HG02763 (cell line): ENCODE data around the gene SRP68.

ENCODE experiments used
- ATAC-seq: cut with Tn5 transposase; IDR thresholded peaks from one replicate; pipeline ENCODE4 v1.9.1; 2021; ENCODE audit warnings: mild to moderate bottlenecking, moderate library complexity; ENCODE audit not compliant: unreplicated experiment

The SRP68 gene

DNA sequence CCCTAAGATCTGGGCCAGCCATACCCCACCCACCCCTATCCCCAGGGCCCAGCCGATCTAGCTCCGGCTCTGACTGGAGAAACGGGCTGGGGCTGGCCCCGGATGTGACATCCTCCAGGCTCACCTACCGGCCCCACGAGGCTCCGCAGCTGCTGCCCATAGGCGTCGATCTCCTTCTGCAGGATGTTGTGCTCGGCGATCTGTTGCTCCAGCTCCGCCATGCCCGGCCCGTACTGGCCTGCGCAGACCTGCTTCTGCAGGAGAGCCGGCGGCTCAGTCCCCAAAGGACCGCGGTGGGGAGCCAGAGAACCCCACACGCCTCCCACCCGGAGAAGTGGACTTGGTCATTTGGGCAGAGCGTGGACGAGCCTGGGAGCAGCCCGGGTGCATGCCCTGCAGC is 50.0 kb downstream of the SRP68 start:
- ATAC-seq: no peak

DNA sequence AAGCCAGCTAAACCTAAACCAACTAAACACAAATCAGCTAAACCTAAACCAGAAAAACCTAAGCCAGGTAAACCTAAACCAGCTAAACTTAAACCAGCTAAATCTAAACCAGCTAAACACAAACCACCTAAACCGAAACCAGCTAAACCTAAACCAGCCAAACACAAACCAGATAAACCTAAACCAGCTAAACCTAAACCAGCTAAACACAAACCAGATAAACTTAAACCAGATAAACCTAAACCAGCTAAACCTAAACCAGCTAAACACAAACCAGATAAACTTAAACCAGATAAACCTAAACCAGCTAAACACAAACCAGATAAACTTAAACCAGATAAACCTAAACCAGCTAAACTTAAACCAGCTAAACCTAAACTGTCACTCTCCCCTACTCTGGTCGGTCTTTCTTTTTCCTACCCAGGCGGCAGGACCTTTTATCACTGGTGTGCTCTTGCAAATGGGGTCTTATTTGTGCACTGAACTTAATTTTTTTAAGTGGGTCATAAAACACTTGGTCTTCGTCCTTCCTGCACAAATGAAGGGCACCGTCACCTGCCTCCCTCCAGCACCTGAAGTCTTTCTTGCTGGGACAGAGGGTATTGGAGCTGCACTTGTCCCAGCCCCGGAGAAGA is 52.4 kb downstream of the SRP68 start:
- ATAC-seq: no peak

DNA sequence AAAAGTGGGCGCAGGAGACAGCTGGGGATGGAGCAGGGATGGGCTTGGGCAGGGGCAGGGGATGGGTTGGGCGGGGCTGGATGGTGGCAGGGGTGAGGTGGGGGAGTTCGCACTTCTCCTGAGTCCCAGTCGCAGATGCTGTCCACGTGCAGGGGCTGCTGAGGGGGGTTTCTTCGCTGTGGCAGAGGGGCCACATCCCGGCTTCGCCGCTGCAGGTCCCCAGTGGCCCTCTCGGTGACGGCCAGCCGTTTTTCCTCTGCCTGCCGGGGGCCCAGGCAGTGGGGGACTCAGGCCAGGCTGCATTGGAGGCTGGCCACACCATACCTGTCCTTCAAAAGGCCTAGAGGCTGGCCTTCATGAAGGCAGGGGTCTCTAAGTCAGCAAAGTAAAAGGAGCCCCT is 53.5 kb downstream of the SRP68 start:
- ATAC-seq: no peak

DNA sequence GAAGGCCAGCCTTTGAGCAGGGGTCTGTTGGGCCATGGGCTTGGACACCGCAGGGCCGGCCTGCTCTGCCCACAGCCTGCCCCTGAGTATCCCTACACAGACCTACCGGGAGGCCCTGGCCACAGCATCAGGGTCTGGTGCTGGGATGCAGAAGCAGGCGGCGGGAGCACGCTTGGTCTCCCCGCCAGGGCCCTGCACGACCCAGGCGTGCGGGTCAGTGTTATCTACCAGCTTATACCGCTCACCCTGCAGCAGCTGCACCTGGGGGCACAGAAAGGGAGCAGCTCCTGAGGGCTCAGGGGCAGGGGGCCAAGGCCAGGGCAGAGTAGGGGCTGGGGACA is 54.0 kb downstream of the SRP68 start:
- ATAC-seq: no peak

DNA sequence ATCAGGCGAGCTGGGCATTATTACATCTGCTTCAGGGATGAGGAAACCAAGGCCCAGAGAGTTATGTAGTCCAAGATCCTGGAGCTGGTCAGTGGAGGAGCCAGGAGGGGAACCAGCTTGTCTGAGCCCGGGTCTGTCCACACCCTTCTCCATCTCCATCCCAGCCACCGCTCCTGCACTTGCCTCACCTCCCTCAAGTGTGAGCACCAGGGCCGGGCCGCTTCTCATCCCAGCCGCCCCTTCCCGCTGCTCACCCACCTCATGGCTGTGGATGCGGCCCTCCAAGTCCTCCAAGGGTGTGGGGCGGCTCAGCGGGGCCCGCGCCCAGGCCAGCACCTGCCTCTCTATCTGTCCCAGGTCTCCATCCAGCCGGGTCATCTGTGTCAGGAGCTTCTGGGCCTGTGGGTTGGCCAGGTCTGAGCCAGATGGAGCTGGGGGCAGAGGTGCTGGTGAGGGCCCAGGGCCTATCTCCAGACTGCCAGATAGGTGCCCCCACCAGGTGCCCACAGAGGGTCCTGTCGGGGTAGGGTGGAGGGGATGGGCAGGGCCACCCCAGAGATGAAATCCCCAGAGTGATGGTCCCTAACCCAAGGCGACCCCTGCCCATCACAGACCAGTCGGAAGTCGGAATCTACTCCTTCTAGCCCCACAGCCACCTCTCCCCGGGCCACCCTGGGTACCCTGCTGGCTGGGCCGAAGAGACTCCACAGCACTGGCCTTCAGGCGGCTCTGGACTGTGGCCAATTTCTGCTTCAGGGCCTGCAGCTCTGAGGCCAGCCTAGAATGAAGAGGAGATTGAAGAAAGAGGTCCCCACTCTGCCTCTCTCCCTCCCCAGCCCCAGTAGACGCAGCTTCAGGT is 54.6 kb downstream of the SRP68 start:
- no peak for ATAC-seq

DNA sequence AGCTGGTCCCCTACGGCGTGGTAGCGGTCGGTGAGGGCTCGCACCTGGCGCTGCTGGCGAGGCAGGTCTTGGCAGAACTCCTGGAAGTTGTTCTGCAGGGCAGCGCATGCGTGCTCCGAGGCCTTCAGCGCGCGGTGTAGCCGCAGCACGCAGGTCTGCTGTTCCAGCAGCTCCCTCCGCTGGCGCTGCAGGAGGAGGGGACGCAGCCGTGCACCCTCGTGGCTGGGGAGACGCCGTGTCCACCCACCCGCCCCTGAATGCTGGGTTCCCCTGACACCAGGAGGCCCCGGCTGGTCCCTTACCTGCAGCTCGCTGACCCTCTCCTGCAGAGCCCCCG is 57.4 kb downstream of the SRP68 start:
- no peak for ATAC-seq

DNA sequence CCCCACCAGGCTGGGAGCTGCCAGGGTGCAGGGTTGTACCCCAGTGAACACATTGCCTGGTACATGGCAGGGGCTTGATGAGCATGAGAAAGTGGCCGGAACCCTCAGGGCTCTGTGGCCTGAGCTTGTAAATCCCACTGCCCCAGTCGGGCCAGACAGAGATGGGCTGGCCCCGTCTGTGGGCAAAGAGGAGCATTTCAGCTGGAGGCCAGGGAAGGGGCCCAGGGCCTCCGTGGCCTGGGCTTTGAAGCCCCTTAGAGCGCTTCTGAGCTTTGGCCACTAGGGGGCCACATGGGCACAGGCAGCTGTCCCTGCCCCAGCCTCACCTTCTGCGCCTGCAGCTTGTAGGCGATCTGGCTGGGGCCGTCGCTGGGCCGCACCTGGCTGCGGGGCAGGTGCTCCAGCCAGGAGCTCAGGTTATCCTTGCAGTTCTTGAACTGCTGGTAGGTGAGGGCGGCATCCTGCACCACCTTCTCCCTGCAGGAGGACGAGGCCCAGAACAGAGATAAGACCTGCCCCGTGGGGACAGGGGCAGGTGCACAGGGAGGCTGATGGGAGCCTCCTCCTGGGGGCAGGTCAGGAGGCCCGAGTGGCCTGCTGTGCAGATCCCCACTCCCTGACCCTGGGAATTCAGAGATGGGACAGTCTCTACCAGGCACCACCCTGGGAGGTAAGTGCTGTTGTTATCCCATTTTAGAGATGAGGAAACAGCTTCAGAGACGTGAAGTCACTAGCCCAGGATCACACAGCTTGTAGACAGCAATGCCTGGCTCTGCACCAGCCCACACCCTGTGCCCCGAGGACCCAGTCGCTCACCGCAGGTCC is 58.0 kb downstream of the SRP68 start:
- ATAC-seq: no peak

DNA sequence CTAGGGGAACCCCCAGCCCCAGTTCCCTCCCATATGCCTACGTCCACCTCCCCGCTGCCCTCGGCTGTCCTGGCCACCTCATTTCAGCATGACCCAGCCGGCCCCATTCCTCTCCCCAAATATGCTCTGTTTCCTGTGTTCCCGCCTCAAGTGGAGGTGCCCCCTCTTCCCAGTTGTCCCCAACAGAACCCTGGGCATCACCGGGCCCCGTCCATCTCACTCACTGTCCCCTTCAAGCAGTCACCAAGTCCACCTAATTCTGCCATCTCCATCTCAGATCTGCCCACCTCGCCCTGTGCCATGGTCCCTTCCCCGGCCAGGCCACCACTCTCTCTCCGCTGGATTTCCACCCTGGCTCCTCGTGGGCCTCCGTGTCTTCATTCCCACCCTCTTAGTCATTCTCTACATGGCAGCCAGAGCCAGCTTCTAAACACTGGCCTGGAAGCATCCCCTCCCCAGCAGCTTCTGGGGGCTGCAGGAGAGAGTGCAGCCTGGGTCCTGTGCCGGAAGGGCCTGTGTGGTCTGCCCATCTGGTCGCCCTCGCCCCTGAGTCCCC is 58.9 kb downstream of the SRP68 start:
- ATAC-seq: no peak

DNA sequence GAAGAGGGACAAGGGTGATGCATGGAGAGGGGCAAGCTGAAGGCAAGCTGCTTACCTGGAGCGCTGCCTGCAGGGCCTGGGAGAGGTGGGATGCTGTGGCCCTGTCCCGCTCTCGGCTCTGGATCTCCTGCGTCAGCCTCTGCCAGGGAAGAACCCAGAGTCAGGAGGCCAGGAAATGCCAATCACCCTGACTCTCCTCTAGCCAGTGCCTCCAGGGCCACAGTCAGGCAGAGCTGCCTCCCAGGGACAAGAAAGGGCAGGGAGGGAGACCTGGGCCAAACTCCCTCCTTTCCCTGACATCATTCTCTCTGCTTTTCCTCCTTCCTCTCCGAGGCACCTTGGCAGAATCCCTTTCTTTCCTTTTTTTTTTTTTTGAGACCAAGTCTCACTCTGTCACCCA is 60.4 kb downstream of the SRP68 start:
- ATAC-seq: no peak

DNA sequence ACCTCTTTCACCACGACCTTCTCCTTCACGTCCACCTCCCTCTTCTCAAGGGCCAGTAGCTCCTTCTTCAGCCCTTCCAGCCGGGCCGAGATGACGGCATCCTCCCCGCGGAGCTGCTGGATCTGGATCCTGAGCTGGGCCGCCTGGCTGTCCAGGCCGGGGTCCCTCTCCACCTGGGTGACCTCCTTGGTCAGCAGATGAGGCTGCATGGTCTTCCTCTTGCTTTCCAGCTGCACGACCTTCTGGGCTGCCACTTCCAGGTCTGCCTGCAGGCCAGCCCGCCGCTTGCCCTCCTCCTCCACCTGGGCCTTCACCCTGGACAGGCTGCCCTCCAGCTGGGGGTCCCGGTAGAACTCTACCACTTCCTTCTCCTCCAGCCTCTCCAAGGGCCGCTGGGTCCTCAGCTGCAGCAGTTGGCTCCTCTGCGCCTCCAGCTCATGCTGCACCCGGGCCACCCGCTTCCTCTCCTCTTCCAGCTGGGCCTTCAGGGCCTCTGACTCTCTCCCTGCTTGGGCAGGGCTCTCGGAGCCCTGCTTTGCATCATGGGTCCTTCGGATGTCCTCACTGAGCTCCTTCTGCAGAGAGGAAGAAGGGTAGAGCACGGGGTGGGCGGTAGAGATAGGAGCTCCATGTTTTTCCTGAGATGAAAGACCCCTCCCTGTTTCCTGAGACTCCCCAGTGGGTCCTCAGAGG is 62.2 kb downstream of the SRP68 start:
- ATAC-seq: no peak

DNA sequence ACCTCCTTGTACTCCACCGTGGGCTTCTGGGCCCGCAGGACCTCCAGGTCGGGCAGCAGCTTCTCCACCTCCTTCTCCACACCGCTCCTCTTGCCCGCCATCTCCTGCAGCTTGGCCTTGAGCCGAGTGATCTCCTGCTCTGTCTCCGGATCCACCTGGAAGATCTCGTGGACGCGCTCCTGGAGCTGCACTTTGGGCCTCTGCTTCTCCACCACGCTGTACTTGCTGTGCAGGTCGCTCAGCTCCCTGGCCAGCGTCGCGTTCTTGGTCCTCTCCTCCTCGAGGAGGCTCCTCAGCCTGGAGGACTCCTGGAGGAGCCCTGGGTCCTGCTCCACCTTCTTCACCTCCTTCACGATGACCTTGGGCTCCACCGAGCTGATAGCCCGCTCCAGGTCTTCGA is 62.9 kb downstream of the SRP68 start:
- ATAC-seq: no peak

DNA sequence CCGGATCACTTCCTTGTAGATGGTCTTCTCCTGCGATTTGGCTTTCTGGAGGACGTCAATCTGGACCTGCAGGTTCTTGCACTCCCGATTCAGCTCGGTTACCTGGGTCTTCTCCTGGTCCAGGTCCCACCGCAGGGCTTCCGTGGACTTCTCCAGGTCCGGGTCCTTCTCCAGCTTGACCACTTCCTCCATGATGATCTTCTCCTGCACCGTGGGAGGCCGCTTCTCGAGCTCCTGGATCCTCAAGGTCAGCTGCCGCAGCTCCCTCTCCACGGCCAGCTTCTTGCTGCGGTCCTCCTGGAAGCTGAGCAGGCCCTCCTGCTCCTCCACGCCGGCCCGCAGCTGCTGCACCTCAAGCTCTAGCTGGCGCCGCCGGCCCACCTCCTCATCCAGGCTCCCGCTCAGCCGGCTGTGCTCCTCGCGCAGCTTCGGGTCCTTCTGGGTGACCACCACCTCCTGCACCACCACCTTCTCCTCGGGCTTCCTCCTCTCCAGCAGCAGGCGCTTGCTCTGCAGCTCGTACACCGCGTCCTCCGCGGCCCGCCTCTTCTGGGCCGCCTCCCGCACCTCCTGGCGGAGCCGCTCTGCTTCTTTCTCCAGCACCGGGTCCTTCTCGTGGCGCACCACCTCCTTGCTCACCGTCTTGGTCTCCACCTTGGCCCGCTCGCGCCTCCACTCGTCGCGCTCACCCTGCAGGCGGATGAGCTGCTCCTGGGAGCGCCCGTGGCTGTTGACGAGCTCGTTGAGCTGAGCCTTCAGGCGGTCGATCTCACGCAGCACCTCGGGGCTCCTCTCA is 63.5 kb downstream of the SRP68 start:
- ATAC-seq: no peak

DNA sequence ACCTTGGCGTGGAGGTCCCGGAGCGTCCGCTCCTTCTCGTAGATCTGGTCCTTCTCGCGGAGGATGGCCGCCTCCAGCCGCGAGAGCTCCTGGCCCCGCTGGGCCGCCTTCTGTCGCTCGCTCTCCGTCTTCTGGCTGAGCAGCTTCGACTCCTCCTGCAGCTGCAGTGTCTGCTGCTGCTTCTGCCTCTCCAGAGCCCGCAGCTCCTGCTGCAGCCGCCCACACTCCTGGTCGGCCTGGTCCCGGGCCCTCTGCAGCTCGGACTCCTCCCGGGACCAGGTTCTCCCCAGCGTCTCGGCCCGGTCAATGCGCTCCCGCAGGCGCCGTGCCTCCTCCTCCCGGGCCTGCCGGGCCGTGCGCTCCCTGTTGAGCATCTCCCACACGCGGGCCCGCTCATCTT is 64.1 kb downstream of the SRP68 start:
- no peak for ATAC-seq

DNA sequence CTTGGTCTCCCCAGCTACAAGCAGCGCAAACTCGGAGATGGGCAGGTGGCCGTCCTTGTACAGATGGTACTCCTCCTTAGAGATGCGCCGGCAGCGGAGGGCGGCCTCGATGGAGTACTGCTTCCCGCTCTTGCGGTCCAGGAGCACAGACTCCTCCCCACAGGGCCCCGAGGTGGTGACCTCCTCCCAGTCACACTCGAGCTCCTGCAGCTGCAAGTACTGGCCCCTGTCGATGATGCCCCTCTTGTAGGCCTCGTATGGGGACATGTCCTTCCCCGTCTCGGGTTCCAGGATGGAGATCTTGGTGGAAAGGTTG is 64.5 kb downstream of the SRP68 start:
- ATAC-seq: no peak

DNA sequence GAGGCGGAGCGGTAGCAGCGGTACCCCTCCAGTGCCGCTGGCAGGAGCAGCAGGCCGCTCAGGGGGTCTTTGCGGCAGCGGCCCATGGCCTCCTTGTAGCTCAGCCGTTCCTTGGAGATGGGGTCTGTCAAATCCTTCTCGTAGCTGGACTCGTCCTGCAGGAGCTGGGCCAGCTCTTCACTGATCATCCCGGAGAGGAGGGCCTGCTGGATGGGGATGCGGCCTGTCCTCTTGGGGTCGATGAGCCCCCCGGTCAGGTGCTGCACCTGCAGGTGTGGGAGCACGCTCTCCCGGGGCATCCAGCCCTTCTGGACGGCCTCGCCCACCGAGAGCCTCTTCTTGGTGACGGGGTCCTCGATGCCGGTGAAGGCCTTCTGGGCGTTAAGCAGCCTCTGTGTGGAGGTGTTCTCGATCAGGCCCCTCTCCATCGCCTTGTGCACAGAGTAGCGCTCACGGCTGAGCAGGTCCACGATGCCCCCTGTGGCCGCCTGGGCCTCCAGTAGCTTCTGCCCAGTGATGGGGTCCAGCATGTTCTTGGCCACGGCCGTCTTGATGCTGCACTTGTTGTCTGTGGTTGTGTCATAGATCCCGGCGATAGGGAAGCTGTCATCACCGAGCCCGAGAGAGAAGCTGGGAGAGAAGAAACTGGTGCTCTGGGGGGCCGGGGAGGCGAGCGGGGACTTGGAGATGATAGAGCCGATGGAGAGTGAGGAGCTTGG is 65.0 kb downstream of the SRP68 start:
- no peak for ATAC-seq

DNA sequence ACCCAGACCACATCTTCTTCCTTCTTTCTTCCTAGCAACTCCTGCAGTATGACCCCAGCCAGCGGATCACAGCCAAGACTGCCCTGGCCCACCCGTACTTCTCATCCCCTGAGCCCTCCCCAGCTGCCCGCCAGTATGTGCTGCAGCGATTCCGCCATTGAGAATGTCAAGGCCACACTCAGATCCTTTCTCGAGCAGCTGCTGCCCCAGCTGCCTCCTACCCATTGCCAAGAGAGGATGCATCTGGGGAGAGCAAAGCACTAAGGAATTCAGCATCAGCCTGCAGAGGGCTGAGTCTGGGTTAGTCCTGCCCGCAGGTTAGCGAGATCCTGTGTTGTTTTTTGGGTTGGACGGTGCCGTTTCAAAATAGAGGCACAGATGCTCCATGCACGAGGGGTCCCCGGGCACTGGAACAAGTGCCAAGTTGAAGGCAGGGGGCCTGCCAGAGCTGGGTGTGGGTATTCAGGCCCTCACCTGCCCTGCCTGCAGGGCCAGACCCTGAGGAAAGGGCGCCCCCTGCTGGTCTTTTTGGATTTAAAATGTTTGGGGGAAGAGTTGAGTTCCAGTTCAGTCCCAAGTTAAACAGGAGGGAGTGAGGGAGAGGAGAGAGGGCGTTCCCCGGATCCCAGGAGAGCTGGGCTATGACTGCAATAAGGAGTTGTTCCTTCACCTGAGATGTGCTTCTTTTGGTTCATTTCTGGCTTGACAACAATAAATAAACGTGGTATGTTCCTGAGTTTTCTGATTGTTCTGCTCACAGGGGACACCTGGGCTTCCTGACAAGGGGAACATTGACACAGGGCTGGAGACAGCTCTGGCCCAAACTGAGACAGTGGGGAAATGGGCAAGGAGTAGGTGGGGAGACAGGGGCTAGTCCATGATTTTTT is 66.8 kb downstream of the SRP68 start:
- no peak for ATAC-seq

DNA sequence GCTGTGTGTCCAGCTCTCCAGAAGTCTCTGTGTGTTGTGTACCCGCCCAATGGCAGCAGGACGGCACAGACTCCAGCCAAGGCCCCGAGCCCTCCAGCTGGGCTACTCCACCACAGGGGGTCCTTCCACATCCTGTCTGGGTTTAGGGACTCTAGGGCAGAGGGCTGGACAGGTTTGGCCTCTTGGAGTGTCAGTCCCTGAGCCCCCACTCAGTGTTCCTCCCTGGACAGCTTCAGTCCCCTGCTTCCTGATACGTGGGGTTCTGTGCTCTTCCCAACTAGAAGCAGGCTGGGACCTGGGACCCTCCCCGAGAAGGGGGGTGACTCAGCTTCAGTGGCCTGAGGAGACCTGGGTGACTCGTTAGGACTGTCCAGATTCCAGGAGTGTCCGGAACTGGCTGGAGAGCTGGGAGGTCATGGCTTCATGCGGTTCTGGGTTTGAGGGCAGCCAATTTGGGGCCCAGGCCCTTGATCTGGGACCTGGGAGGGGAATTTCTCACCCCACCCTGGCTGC is 67.5 kb downstream of the SRP68 start:
- ATAC-seq: no peak

DNA sequence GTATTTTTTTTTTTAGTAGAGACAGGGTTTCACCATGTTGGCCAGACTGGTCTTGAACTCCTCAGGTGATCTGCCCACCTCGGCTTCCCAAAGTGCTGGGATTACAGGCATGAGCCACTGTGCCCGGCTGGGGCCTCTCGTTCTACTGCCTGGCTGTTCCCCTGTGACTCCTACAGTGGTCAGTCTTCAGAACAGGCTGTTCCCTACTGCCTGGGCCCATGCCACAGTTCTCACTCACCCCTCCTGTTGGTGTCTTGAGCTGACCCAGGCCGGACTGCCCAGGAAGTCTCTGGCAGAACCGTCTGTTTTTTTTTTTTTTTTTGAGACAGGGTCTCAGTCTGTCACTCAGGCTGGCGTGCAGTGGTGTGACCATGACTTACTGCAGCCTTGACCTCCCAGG is 68.4 kb downstream of the SRP68 start:
- no peak for ATAC-seq

DNA sequence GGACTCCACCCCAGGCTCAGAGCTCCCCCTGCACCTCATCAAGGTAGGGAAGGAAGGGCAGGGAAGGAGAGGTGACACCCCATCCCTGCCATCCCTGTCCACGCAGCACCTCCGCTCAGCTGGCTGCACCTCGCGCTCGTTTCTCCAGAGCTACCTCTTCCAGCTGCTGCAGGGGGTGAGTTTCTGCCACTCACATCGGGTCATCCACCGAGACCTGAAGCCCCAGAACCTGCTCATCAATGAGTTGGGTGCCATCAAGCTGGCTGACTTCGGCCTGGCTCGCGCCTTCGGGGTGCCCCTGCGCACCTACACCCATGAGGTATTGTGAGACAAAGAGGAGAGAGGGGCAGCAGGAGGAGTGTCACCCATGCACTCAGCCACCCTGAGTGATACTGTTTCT is 70.2 kb downstream of the SRP68 start:
- ATAC-seq: no peak
